ENCODE results near the gene HSD3B7.

Gene HSD3B7

DNA sequence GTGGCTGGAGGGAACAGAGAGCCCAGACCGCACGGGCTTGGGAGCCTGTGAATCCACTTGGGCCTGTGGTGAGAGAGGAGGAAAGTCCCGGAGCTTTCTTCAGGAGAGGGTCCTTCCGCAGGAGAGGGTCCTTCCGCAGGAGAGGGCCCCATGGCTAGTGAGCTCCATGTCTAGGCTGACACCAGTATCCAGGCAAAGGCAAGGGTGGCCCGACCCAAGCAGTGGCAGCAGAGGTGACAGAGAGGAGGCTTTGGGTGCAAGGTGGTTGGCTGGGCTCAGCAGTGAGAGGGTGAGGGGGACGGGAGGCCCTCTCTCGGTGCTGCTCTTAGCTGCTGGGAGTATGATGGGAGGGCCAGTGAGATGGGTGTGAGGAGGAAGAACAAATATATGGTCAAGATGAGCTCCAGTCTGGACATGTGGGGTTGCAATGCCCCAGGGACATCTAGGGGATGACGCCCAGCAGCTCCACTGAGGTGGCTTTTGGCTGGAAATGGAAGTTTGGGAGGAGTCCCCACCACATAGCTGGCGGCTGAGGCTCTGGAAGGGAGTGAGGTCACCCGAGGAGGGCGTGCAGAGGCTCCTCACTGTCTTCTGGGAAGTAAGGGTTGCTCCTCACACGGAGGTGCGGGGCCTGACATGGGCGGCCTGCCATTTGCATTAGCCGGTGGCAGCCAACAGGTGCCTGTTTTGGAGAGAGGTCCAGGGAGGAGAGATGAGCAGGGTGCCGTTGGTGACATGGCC lies 2.3 kb upstream of the HSD3B7 start:
- no peak for DNase-seq (ENCODE audit: low read depth in 2 of 2, low spot score in 1 of 2)

DNA sequence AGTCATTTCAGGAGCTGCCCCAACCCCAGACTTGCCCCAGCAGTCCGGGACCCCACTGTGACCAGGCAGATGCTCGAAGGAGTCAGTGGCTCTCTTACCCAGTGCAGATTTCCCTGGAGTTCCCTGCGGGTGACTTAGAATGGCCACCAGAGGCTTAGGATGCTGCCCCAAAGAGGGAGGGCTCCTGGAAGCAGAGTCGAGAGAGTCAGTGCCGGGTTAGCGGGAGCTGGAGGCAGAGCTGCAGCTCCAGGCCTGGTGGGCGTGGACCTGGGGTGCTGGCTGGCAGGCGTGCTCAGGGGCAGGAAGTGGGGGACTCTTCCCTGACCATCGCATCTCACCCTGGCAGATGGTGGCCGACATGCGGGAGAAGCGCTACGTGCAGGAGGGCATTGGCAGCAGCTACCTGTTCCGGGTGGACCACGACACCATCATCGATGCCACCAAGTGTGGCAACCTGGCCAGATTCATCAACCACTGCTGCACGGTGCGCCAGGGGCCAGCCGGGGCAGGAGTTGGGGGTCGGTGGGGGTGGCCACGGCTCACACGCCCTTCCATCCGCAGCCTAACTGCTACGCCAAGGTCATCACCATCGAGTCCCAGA lies 1.6 kb upstream of the HSD3B7 start:
- DNase-seq (ENCODE audit: low read depth in 2 of 2, low spot score in 1 of 2): no peak

DNA sequence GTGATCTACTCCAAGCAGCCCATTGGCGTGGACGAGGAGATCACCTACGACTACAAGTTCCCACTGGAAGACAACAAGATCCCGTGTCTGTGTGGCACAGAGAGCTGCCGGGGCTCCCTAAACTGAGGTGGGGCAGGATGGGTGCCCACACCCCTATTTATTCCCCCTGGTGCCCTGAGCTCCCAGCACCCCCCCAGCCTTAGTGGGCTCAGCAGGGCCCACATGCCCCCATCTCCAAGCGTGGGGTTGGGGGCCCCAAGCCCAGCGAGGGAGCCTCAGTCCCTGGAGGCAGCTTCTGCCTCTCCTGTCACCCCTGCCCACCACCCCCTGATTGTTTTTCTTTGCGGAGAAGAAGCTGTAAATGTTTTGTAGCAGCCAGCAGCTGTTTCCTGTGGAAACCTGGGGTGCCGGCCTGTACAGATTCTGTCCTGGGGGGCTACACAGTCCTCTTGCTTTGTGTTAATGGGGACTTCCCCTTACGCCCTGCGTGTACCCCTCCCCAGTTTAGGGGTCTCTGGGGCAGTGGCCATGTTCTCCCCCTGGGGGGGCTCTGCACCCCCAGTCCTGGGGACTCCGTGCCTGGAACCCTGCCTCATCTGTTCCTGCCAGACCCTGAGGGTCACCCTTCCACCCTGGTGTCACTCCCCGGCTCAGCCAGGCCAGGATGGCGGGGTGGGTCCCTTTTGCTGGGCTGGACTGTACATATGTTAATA lies 953 bp upstream of the HSD3B7 start:
- no peak for DNase-seq (ENCODE audit: low read depth in 2 of 2, low spot score in 1 of 2)

DNA sequence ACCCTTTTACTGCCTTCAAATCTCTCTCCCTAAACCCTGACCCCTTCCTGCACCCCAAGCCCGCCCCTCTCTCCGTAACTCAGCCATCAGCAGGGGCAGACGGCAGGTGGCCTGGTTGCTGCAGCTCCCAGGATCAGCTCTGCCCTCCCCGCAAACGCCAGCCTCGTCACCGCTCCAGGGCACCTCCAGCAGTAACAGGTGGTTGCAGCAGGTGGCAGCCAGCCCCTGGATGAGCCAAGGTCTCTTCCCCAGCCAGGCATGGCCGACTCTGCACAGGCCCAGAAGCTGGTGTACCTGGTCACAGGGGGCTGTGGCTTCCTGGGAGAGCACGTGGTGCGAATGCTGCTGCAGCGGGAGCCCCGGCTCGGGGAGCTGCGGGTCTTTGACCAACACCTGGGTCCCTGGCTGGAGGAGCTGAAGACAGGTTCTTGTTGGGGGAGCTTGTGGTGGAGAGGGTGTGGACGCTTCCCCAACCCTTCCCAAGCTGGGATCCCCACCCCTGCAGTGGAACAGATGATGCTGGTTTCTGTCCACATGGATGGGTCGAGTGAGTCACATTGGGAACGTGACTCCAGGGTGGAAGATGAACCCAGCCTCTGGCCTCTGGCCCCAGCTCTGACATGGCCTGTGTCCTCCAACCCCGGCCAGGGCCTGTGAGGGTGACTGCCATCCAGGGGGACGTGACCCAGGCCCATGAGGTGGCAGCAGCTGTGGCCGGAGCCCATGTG lies 558 bp downstream of the HSD3B7 start:
- DNase-seq (ENCODE audit: low read depth in 2 of 2, low spot score in 1 of 2): no peak

DNA sequence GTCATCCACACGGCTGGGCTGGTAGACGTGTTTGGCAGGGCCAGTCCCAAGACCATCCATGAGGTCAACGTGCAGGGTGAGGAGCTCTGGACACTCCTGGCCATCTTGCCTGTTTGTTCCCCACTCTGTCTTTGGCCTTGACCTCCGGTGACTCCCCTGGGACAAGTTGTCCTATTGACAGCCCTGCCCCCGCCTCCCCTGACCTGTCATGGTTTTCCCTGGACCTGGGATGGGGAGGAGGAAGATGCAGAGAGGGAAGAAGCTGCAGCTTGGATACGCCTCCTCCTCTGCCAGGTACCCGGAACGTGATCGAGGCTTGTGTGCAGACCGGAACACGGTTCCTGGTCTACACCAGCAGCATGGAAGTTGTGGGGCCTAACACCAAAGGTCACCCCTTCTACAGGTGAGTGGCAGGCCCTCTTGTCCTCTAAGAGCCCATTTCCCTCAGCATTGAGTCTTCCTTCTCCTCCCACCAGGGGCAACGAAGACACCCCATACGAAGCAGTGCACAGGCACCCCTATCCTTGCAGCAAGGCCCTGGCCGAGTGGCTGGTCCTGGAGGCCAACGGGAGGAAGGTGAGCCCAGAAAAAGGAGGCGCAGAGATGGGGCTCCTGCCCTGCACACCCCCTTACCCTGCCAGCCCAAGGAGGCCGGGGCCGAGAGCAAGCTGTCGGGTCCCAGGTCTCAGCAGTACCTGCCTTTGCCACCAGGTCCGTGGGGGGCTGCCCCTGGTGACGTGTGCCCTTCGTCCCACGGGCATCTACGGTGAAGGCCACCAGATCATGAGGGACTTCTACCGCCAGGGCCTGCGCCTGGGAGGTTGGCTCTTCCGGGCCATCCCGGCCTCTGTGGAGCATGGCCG lies 1.4 kb downstream of the HSD3B7 start:
- no peak for DNase-seq (ENCODE audit: low read depth in 2 of 2, low spot score in 1 of 2)

DNA sequence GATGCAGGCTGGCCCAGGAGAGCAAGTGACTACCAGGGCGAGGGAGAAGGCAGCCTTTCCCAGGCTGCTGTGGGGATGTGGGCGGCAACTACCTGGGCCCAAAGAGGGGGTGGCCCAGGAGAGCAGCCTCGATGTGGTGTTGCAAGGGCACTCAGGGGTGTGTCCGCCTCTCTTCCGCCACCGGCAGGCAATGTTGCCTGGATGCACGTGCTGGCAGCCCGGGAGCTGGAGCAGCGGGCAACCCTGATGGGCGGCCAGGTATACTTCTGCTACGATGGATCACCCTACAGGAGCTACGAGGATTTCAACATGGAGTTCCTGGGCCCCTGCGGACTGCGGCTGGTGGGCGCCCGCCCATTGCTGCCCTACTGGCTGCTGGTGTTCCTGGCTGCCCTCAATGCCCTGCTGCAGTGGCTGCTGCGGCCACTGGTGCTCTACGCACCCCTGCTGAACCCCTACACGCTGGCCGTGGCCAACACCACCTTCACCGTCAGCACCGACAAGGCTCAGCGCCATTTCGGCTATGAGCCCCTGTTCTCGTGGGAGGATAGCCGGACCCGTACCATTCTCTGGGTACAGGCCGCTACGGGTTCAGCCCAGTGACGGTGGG lies 2.7 kb downstream of the HSD3B7 start:
- DNase-seq (ENCODE audit: low read depth in 2 of 2, low spot score in 1 of 2): no peak

DNA sequence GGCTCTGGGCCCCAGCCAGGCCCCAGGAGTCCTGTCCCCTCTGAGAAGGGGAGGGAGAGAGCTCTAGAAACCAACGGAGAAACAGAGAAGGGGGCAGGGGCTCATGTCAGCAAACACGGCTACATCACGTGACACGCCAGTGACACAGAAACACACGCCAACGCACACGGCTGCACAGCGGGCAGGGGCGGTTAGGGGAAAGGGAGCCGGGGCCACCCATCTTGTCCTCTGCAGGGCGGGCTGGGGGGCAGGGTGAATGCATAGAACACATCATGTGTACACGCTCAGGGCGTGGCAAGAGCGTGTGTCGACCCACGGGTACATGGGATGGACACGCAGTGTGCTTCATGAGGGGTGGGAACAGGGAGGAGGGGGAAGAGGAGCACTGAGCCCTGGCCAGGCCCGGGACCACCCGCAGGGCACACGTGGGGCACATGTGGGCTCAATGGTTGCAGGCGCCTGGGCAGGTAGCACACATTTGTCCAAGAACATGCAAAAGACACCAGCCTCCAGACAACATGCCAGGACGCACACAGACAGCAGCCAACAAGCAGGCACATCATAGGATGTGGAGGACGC lies 4.6 kb downstream of the HSD3B7 start:
- DNase-seq (ENCODE audit: low read depth in 2 of 2, low spot score in 1 of 2): no peak

DNA sequence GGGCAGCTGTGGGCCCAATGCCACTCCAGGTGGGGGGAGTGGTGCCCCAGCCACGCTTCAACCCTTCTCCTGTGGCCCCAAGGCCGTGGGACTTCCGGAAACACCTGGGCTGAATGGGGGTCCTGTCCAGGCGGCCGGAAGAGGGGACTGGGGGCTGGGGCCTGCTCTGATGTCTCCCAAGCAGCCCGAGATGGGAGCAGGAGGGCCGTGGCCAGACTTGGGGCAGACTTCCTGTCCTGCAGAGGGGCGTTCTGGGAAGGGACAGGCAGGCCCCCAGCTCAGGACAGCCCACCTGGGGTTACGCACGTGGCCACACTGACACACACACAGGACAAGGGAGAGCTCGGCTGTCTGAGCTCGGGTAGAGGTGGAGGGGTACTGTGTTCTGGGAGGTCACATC lies 5.1 kb downstream of the HSD3B7 start:
- DNase-seq (ENCODE audit: low read depth in 2 of 2, low spot score in 1 of 2): no peak

DNA sequence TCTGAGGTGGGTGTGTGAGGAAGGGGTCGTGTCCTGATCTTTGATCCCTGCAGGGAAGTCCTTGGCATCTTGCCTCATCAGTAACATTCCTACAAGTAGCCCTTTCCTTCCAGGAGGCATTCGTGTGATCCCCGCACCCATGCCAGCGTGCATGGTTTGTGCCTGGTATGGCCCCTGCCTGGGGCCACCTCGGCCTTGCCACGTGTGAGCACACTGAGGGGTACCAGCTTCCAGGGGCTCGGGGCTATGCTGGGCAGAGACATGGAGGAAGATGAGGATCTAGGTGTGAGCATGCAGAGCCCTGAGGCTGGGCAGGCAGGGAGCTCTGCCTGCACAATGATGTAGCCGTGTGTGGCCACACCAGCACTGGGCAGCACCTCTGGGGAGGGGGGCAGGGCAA lies 6.0 kb downstream of the HSD3B7 start:
- DNase-seq (ENCODE audit: low read depth in 2 of 2, low spot score in 1 of 2): no peak

DNA sequence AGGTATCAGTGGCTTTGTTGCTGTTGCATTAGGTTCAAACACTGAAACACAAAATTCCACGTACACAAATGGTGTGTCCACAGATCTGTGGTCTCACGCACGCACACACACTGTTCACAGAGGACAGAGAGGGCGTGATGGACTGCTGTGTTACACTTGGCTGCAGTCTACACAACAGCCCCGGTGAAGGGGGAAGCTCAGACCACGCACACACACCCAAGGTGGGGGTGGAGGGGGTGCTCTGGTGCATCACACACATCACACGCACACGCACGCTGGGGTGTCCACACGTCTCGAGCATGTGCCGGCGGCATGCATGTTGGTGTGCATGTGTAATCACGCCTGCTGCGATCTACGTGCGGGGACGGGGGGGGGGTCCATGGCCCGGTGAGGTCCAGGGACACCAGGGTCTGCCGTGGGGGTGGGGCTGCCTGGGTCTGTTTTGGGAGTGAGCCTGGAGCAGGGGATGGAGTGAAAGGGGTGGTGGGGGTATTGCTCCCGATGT lies 7.3 kb downstream of the HSD3B7 start:
- DNase-seq (ENCODE audit: low read depth in 2 of 2, low spot score in 1 of 2): no peak

DNA sequence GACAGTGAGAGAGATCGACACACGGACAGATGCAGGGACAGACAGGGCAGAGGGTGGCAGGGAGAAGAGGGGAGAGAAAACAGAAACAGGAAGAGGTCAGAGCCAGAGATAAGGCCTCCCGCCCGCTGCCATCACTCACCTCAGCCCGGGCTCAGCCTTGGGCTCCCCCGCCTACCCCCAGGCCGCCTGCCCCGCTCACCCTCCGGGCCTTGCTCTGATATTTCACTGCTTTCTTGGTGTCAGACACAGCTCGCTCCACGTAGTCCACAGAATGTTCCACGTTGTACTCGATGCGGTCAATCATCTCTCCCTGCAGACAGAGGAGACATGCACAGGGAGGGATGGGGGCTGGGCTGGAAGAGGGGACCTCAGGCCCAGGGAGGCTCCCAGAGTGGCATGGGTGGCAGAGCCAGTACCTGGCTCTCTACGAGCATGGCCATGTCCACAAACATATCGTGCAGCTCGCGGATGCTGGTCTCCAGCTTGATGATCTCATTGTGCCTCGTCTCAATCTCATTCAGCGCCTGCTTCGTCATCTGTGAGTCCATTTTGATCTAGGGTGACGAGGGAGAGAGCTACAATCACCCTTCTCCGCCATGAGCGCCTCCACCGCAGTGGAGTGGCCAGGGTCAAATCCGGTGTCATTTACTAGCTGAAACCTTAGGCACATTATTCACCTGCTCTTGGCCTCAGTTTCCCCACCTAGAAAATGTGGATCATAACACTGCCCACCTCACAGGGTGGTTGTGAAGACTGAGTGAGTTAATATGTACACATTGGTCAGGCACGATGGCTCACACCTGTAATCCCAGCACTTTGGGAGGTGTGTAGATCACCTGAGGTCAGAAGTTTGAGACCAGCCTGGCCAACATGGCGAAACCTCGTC lies 8.2 kb downstream of the HSD3B7 start:
- no peak for DNase-seq (ENCODE audit: low read depth in 2 of 2, low spot score in 1 of 2)

DNA sequence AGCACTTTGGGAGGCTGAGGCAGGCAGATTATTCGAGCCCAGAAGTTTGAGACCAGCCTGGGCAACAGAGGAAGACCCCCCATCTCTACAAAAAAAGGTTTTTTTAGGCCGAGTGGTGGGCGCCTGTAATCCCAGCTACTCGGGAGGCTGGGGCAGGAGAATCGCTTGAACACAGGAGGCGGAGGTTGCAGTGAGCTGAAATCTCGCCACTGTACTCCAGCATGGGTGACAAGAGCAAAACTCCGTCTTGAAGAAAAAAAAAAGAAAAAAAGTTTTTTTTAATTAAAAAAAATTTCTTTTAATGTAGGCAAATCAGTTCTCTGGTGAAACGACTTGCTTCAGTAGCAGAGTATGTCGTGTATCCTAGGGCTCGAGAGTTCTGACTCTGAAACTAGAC lies 10.9 kb downstream of the HSD3B7 start:
- no peak for DNase-seq (ENCODE audit: low read depth in 2 of 2, low spot score in 1 of 2)

DNA sequence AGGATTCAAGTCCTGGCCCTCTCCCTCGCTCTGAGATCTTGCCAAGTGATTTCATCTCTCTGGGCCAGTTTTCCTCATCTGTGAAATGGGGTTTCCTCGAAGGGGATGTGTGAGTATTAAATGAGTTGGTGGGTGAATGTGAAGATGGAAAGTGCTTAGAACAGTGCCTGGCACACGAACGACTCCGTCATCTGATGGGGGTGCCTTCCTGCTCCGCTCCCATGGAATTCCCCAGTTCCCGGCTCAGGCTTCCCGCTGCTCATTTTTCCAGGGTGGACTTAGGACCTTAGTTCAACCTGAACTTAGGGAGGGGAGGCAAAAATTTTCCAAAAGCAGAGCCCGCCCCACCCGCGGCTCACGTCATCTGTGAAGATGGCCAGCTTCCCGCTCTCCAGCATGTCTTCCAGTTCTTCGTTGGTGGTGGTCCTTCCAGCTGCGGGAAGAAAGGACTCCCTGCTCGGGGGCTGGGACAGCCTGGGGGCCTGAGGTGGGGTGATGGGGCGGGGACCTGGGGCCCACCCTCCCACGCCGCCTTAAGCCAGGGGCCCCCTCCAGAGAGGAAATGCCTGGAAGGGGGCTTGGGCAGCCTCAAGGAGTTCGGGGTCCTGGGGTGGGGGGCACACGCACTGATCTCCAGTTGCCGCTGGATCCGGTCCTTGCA lies 11.4 kb downstream of the HSD3B7 start:
- no peak for DNase-seq (ENCODE audit: low read depth in 2 of 2, low spot score in 1 of 2)

DNA sequence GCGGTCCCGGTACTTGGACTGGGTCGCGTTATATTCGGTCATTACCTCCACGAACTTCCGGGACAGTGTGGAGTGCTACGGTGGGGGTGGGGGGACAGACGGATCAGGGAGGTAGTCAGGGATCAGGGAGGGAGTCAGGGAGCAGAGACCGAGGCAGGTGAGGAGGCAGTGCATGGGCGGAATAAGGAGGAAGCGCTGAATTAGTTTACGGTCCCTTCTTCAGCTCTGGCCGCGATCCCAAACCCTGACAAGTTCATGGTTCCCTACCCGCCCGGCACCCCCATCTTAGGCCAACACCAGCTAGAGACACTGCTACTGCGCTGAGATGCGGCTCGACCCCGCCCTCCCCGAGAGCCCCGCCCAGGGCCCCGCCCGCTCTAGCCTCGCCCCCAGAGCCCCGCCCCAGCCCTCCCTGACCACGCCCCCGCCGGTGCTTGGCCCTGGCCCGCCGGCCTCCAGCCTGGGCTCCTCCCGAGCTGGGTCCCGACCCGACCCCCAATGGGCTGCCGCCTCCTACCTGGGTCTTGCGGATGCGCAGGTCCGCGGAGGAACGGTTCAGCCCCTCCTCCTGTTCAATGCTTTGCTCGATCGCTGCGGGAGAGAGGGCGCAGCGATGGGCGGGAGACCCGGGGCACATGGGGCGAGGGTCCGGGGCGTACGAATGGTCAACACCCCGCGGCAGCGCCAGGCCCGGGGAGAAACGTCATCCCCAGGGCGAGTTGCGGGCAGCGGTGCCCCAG lies 12.1 kb downstream of the HSD3B7 start:
- peak; percentile 70 to 75 for DNase-seq (ENCODE audit: low read depth in 2 of 2, low spot score in 1 of 2)

DNA sequence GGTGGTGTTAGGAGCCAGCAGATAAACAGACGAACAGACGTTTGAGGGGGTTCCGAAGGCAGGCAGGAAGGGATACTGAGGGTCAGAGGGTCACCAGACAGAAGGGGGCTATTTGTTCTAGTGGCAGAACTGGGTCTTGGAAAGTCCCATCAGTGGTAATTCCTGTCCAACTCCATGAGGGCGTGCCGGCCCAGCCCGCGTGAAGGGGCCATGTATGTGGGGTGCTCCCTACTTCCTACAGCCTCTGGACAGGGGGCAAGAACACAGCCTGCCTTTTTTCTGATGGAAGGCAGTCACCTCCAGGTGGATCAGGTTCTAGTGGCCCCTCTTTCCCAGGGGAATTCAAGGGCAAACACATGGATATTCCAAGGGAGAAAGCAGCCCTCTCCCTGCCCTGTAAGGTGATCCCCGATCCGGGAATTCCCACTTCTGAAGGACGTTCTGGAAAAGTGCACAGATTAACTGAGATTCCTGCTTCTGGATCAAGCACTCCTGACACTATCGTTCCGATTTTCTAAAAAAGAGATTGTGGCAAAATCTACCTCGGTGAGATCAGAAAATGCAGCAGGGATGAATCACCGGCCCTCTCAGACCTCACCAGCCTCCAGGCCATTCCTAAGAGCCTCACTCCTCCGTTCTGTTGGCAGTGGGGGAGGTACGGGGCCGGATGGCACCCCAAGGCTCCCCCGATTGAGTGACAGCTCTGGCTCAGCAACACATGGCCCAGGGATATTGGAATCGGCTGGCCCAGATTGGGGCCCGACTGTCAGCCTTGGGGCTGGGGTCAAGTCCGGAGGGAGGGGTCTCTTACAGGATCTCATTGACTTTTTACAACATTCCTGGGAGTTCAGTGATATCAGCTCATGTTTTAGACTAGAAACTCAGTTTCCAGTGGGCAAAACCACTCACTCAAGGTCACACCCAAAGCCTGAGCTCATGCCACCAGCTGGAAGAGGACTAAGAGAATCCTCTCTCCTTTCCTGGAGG lies 13.0 kb downstream of the HSD3B7 start:
- no peak for DNase-seq (ENCODE audit: low read depth in 2 of 2, low spot score in 1 of 2)

Data from stimulated activated CD8-positive, alpha-beta memory T cell treated with anti-CD3 and anti-CD28 coated beads, Interleukin-4, amount 100 ng/mL, for 1 hour (primary cell).